ENCODE results near the gene TLE4. TPM values are rescaled to one million over a fixed set of nuclear protein-coding genes. Genes with fewer than 3 reads are reported as not detected.

Gene TLE4
- total RNA-seq, 4 donors from 2014 or later: 30.1 to 52.5 (median 38.1) TPM

GRCh38 chr9:79584655-79584982 is 12.9 kb downstream of the TLE4 start:
- Histone ChIP-seq H3K4me1 (peaks cover 0 to 44% (median 6%) of the 10 kb centered on the region in 3 donors), H3K4me3 (no peak overlapping the region), H3K9me3 (no peaks in the 10 kb centered on the region), H3K27ac (no peak overlapping the region), H3K36me3 (peaks cover 0 to 50% (median 0%) of the 10 kb centered on the region in 3 donors), H3K27me3 (no peaks in the 10 kb centered on the region)
- intact Hi-C loops (cut with DNase I): no loop called here
- 62 to 72% methylated on average over 2 of the region's 2 CpGs for whole genome bisulfite sequencing, 2 donors
- TF ChIP-seq POLR2A (IDR thresholded peaks at IDR 0.05) (no peak), CTCF (IDR thresholded peaks at IDR 0.05) (no peak)
- no peak for DNase-seq

- 80 to 88% methylated on average over 3 of the region's 3 CpGs for WGBS, 2 donors
- peaks cover 0 to 29% (median 0%) of the 10 kb centered on the region in 3 donors for H3K36me3 ChIP-seq
- H3K9me3 ChIP-seq: no peaks in the 10 kb centered on the region
- no peak for TF ChIP-seq CTCF (IDR thresholded peaks at IDR 0.05)
- TF ChIP-seq POLR2A (IDR thresholded peaks at IDR 0.05): no peak
- intact Hi-C loops (cut with DNase I): no loop called here
- H3K4me1 ChIP-seq: peaks cover 0 to 17% (median 0%) of the 10 kb centered on the region in 3 donors
- H3K4me3 ChIP-seq: no peak overlapping the region
- no peak for DNase-seq
- no peaks in the 10 kb centered on the region for H3K27me3 ChIP-seq
- H3K27ac ChIP-seq: no peak overlapping the region
Measured at GRCh38 chr9:79588488-79589223, 16.9 kb downstream of the TLE4 start.

GRCh38 chr9:79591458-79591857 is 19.7 kb downstream of the TLE4 start:
- Histone ChIP-seq H3K27me3 (no peaks in the 10 kb centered on the region), H3K27ac (no peak overlapping the region), H3K4me3 (no peak overlapping the region), H3K36me3 (peaks cover 0 to 22% (median 0%) of the 10 kb centered on the region in 3 donors), H3K9me3 (no peaks in the 10 kb centered on the region), H3K4me1 (peaks cover 0 to 4% (median 0%) of the 10 kb centered on the region in 3 donors)
- WGBS, 2 donors: 61 to 81% methylated on average over 2 of the region's 2 CpGs
- intact Hi-C loops (cut with DNase I): no loop called here
- no peak for TF ChIP-seq CTCF (IDR thresholded peaks at IDR 0.05)
- no peak for TF ChIP-seq POLR2A (IDR thresholded peaks at IDR 0.05)
- DNase-seq: no peak

GRCh38 chr9:79592726-79593493 is 21.1 kb downstream of the TLE4 start:
- H3K36me3 ChIP-seq: peaks cover 0 to 15% (median 0%) of the 10 kb centered on the region in 3 donors
- no peaks in the 10 kb centered on the region for H3K9me3 ChIP-seq
- WGBS, 2 donors: 51 to 62% methylated on average over 4 of the region's 4 CpGs
- no peak overlapping the region for H3K4me3 ChIP-seq
- no peak overlapping the region for H3K27ac ChIP-seq
- no peak for DNase-seq
- TF ChIP-seq CTCF (IDR thresholded peaks at IDR 0.05) (no peak), POLR2A (IDR thresholded peaks at IDR 0.05) (no peak)
- intact Hi-C loops (cut with DNase I): no loop called here
- no peaks in the 10 kb centered on the region for H3K27me3 ChIP-seq
- H3K4me1 ChIP-seq: peaks cover 0 to 4% (median 0%) of the 10 kb centered on the region in 3 donors

Measured in esophagus squamous epithelium (tissue), 5 donors.